NB4 (cell line): Measurements from ENCODE around the gene STX18.

ENCODE experiments used
- DNase-seq: peaks from one replicate; pipeline ENCODE4 v3.0.0; 2010; ENCODE audit warnings: low read depth
- H3K4me3 ChIP-seq: one replicate; pipeline ENCODE4 v1.5.1; 2011; ENCODE audit warnings: mild to moderate bottlenecking, low read depth, low read length, moderate library complexity
- MYC ChIP-seq: IDR thresholded peaks from 2 replicates; pipeline ENCODE4 v1.6.1; 2011; ENCODE audit warnings: low read depth, low read length
- POLR2A ChIP-seq: IDR thresholded peaks from 2 replicates; pipeline ENCODE4 v1.6.1; 2011; ENCODE audit warnings: mild to moderate bottlenecking; ENCODE audit not compliant: insufficient read length; ENCODE audit errors: extremely low read depth
- TF ChIP-seq, protein P1 (sequence below): IDR thresholded peaks from one replicate; pipeline ENCODE4 v1.5.1; 2012; ENCODE audit warnings: low read depth, low read length
- TF ChIP-seq, protein P2 (sequence below): IDR thresholded peaks from 2 replicates; pipeline ENCODE4 v1.6.1; 2011; ENCODE audit warnings: low read depth, low read length

Gene STX18

DNA sequence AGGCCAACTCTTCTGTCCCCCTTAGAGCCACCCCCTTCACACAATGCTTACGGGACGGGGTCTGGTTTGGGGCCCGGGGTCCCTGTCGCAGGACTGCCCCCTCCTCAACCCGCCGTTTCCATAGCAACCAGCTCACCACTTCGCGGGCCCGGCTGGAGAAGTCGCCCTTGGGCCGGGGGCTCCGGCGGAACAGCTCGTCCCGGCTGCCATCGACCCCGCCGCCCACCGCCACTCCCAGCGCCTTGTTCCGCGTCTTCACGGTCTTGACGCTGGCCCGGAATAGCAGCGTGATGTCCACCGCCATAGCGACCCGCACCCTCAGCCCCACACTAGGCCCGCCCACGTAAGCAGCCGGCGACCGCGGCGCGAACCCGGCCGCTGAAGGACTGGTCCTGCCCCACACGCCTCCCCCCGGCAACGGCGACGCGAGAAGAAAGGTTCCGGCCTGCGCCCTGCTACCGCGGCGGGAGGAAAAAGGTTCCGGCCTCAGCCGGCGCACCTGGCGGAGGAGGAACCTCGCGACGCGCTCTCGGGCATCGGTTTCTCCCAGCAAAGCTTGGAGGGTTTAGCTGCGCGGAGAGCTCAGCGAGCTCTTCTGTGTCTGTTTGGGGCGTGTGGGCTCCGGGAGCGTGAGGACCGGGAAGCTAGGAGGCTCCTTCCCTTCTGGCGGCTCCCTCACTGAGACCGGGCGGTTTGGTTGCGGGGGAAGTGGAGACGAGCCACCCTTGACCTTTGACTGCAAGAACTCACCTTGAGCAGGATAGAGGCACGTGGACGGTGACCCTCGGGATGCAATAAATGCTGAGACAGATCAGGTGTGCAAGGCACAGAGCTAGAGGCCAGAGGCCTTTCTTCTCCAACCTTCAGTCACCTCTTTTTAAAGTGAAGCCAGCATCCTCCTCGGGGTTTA is at the start of gene STX18:
Gene STX18 (minus strand): TSS at position 388 of the 910 bp plus-strand sequence. CDS start 84 bp downstream, at position 304.
- TF ChIP-seq, protein P1, sequence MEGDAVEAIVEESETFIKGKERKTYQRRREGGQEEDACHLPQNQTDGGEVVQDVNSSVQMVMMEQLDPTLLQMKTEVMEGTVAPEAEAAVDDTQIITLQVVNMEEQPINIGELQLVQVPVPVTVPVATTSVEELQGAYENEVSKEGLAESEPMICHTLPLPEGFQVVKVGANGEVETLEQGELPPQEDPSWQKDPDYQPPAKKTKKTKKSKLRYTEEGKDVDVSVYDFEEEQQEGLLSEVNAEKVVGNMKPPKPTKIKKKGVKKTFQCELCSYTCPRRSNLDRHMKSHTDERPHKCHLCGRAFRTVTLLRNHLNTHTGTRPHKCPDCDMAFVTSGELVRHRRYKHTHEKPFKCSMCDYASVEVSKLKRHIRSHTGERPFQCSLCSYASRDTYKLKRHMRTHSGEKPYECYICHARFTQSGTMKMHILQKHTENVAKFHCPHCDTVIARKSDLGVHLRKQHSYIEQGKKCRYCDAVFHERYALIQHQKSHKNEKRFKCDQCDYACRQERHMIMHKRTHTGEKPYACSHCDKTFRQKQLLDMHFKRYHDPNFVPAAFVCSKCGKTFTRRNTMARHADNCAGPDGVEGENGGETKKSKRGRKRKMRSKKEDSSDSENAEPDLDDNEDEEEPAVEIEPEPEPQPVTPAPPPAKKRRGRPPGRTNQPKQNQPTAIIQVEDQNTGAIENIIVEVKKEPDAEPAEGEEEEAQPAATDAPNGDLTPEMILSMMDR: no peak
- TF ChIP-seq, protein P2, sequence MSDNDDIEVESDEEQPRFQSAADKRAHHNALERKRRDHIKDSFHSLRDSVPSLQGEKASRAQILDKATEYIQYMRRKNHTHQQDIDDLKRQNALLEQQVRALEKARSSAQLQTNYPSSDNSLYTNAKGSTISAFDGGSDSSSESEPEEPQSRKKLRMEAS: peak; percentile 68
- TF ChIP-seq MYC (peak; percentile 55), POLR2A (peak; percentile 55)
- peak; percentile 95 for DNase-seq
- peak within 1 kb of the TSS; percentile 96 for H3K4me3 ChIP-seq

DNA sequence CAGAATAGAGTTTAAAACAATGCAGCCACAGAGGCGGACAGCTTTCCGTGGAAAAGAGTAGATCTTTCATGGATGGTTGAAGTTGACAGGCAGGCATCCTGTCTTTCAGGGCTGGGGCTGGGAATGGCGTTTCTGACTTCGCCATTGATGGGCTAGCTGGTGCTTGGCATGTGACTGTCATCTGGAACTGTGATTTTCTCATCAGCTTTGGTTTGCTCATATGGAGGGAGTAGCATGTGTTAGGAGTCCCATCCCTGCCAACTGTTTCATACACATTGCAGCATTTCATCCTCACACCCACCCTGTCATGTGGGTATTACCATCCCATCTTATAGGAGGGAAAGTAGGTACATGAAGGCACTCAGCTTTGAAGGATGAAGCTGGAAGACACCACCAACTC is 49.2 kb upstream of the STX18 start:
- no peak overlapping the region for H3K4me3 ChIP-seq
- TF ChIP-seq POLR2A (no peak), MYC (no peak)
- TF ChIP-seq, protein P2: no peak
- TF ChIP-seq, protein P1: no peak
- DNase-seq: no peak

DNA sequence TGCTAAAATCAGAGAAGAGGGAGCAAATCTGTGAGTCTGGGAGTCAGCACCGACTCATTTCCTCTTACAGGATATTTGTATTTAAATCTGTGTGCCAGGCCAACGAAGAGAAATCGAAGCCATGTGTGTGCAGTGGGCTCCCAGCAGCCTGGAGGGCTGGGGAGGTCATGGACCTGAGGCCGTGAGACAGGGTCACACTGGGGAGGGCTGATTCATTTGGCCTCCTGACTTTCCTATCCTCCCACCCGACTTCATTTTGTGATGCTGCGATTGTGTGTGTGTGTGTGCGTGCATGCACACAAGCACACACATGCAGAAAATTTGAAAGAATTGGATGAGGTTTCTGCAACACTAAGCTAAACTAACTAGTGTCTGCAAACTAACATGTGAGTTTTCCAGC is 48.7 kb upstream of the STX18 start:
- no peak for DNase-seq
- TF ChIP-seq, protein P1: no peak
- TF ChIP-seq POLR2A (no peak), MYC (no peak)
- TF ChIP-seq, protein P2: no peak
- H3K4me3 ChIP-seq: no peak overlapping the region

DNA sequence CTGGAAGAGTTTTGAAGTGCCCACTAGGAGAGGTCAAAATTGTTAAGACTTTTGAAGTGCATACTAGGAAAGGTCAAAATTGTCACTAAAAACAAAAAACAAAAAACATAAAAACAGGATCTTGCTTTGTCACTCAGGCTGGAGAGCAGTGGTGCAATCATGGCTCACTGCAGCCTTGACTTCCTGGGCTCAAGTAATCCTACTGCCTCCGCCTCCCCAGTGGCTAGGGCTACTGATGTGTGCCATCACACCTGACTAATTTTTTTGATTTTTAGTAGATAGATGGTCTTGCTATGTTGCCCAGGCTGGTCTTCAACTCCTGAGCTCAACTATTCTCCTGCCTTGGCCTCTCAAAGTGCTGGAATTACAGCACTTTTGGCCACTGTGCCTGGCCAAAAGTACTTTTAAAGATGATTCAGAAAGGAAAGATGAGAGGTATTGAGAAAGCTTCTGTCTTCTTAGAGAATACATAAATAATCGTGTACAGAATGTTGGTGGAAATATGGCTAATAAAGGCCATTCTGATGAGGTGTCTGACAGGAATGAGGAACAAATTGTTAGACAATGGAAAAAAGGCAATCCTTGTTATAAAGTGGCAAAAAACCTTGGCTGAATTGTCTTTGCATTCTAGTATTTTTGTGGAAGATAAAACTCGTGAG is 43.3 kb upstream of the STX18 start:
- no peak overlapping the region for H3K4me3 ChIP-seq
- no peak for DNase-seq
- TF ChIP-seq POLR2A: no peak
- no peak for TF ChIP-seq MYC
- TF ChIP-seq, protein P2: no peak
- TF ChIP-seq, protein P1: no peak

DNA sequence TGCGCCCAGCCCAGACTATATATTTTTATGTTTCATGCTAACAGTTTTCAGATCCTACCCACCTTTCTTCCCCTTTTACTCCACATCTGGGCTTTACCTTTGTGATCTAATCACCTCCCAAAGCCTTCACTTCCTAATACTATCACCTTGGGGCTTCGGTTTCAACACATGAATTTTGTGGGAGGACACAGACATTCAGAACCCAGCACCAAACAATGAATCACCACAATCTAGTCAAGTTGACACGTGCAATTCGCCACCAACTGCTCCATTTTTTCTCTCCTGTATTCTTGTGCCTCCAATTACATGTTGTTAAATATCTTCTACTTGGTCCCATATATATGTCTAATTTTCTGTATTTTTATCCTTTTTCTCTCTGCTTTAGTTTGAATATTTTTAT is 41.8 kb upstream of the STX18 start:
- no peak for DNase-seq
- no peak overlapping the region for H3K4me3 ChIP-seq
- TF ChIP-seq POLR2A (no peak), MYC (no peak)
- TF ChIP-seq, protein P1: no peak
- TF ChIP-seq, protein P2: no peak
